ENCODE results near the gene SPATA16.
"Not testable (repeated sequence)": the region's sequence is repeated elsewhere in the genome, so short reads cannot be mapped to it uniquely, and the experiment has no call there.

Gene SPATA16

GRCh38 chr3:173027429-173027828, 113.6 kb downstream of the SPATA16 start:
- H3K27ac ChIP-seq (ENCODE audit: low read depth, low read length): no peak overlapping the region
- no peaks in the 10 kb centered on the region for H3K27me3 ChIP-seq (ENCODE audit: insufficient read depth, low read length)
- H3K36me3 ChIP-seq (ENCODE audit: insufficient read depth, low read length): no peaks in the 10 kb centered on the region
- H3K4me1 ChIP-seq (ENCODE audit: insufficient read depth, low read length): no peaks in the 10 kb centered on the region
- H3K9ac ChIP-seq (ENCODE audit: low read depth, low read length): no peak overlapping the region
- no peak overlapping the region for H3K4me3 ChIP-seq (ENCODE audit: low read length)
- H3K9me3 ChIP-seq (ENCODE audit: insufficient read depth, low read depth, low read length): no peaks in the 10 kb centered on the region
- WGBS: 67% methylated on average over 1 of the region's 1 CpG

DNA sequence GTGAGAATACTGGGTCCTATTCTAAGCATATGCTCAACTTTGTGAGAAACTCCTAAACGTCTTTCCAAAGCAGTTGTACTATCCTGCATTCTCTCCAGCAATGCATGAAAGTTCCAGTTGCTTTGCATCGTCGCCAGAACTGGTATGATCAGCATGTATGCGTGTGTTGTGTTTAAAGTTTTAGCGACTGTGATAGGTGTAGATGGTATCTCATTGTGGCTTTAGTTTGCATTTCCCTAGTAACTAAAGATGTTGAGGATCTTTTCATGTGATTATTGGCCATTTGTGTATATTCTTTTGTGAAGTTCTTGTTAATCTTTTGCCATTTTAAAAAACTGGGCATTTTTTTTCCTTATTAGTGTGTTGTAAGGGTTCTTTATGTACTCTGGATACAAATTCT, 115.1 kb downstream of the SPATA16 start:
- Histone ChIP-seq H3K9ac (ENCODE audit: low read depth, low read length) (no peak overlapping the region), H3K9me3 (ENCODE audit: insufficient read depth, low read depth, low read length) (no peaks in the 10 kb centered on the region), H3K27ac (ENCODE audit: low read depth, low read length) (no peak overlapping the region), H3K36me3 (ENCODE audit: insufficient read depth, low read length) (no peaks in the 10 kb centered on the region), H3K4me3 (ENCODE audit: low read length) (no peak overlapping the region), H3K4me1 (ENCODE audit: insufficient read depth, low read length) (no peaks in the 10 kb centered on the region), H3K27me3 (ENCODE audit: insufficient read depth, low read length) (no peaks in the 10 kb centered on the region)
- 88% methylated on average over 5 of the region's 5 CpGs for WGBS

- no peaks in the 10 kb centered on the region for H3K36me3 ChIP-seq (ENCODE audit: insufficient read depth, low read length)
- no peaks in the 10 kb centered on the region for H3K27me3 ChIP-seq (ENCODE audit: insufficient read depth, low read length)
- no peaks in the 10 kb centered on the region for H3K9me3 ChIP-seq (ENCODE audit: insufficient read depth, low read depth, low read length)
- peaks cover 22% of the 10 kb centered on the region for H3K4me1 ChIP-seq (ENCODE audit: insufficient read depth, low read length)
- H3K9ac ChIP-seq (ENCODE audit: low read depth, low read length): no peak overlapping the region
- 85% methylated on average over 2 of the region's 2 CpGs for WGBS
- no peak overlapping the region for H3K27ac ChIP-seq (ENCODE audit: low read depth, low read length)
- H3K4me3 ChIP-seq (ENCODE audit: low read length): no peak overlapping the region
Measured at GRCh38 chr3:173021547-173022185, 119.4 kb downstream of the SPATA16 start.

- peaks cover 22% of the 10 kb centered on the region for H3K4me1 ChIP-seq (ENCODE audit: insufficient read depth, low read length)
- H3K4me3 ChIP-seq (ENCODE audit: low read length); H3K27me3 ChIP-seq (ENCODE audit: insufficient read depth, low read length); H3K27ac ChIP-seq (ENCODE audit: low read depth, low read length); H3K9me3 ChIP-seq (ENCODE audit: insufficient read depth, low read depth, low read length); H3K36me3 ChIP-seq (ENCODE audit: insufficient read depth, low read length); H3K9ac ChIP-seq (ENCODE audit: low read depth, low read length): not testable (repeated sequence)
- WGBS: 90% methylated on average over 7 of the region's 7 CpGs
Measured at GRCh38 chr3:173020128-173020527, 120.9 kb downstream of the SPATA16 start.

DNA sequence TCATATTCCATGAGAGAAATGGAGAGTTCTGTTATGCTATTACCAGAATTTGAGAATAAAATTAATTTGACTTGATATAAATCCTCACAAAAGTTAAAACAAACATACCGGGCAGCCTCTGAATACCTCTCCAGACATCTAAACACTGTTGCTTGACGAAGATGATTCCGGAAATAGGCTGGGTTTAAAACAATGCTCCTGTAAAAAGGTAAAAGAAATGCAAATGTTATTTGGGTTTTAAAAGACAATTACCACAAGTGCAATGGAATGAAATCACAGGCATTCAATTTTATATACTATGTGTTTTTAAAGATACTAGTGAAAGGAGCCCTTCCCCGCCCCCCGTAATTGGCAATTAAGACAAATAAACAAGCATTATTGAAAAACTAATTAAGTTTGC, 121.7 kb downstream of the SPATA16 start:
- no peaks in the 10 kb centered on the region for H3K36me3 ChIP-seq (ENCODE audit: insufficient read depth, low read length)
- peaks cover 22% of the 10 kb centered on the region for H3K4me1 ChIP-seq (ENCODE audit: insufficient read depth, low read length)
- no peak overlapping the region for H3K4me3 ChIP-seq (ENCODE audit: low read length)
- no peaks in the 10 kb centered on the region for H3K9me3 ChIP-seq (ENCODE audit: insufficient read depth, low read depth, low read length)
- peak overlapping the region; percentile 7; the same call in 1 of the 2 replicates for H3K27ac ChIP-seq (ENCODE audit: low read depth, low read length)
- 72% methylated on average over 2 of the region's 5 CpGs for WGBS
- H3K27me3 ChIP-seq (ENCODE audit: insufficient read depth, low read length): no peaks in the 10 kb centered on the region
- H3K9ac ChIP-seq (ENCODE audit: low read depth, low read length): no peak overlapping the region

DNA sequence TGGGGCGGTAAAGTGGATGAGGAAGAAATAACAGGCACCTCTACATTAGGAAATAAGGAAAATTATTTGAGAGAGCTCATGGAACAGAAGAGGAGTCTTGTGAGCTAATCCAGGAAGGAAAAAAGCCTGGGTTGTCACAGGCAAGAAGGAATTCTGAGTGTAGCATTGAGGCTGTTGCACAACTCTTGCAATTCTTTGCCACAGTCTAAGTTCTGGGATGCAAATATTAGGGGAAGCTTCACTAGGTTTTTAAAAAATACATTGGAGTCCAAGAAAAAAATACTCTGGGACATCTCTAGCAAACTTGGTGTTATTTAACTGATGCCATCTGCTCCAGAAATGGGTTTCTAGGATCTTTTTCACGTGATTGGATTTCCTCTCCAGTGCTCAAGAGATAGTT, 122.3 kb downstream of the SPATA16 start:
- no peaks in the 10 kb centered on the region for H3K9me3 ChIP-seq (ENCODE audit: insufficient read depth, low read depth, low read length)
- no peak overlapping the region for H3K4me3 ChIP-seq (ENCODE audit: low read length)
- peak overlapping the region; percentile 47; the same call in 1 of the 2 replicates for H3K27ac ChIP-seq (ENCODE audit: low read depth, low read length)
- peaks cover 22% of the 10 kb centered on the region for H3K4me1 ChIP-seq (ENCODE audit: insufficient read depth, low read length)
- H3K27me3 ChIP-seq (ENCODE audit: insufficient read depth, low read length): no peaks in the 10 kb centered on the region
- WGBS: 87% methylated on average over 2 of the region's 2 CpGs
- no peaks in the 10 kb centered on the region for H3K36me3 ChIP-seq (ENCODE audit: insufficient read depth, low read length)
- no peak overlapping the region for H3K9ac ChIP-seq (ENCODE audit: low read depth, low read length)

DNA sequence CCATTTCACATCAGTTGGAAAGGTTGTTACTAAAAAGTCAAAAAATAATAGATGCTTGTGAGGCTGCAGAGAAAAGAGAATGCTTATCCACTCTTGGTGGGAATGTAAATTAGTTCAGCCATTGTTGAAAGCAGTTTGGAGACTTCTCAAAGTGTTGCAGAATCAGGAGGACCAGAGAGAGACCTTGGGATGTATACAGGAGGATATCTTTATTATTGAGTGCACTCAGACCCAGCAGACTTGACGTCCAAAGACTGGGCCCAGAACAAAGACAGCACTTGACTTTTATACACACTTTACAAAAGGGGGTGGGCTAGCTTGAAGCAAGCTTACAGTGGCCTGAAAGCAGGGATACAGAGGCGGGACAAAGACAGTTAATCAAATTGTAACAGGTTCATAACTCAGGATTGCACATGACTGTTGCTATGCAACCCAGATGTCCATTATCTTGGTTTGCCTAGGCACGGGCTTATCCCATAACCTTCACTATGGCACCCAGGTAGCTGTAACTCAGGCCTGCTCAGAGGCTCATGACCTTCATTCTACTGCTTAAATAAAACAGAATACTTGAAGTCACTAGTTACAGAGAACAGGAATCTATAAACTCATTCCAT, 127.7 kb downstream of the SPATA16 start:
- H3K36me3 ChIP-seq (ENCODE audit: insufficient read depth, low read length): no peaks in the 10 kb centered on the region
- no peaks in the 10 kb centered on the region for H3K9me3 ChIP-seq (ENCODE audit: insufficient read depth, low read depth, low read length)
- peaks cover 9% of the 10 kb centered on the region for H3K4me1 ChIP-seq (ENCODE audit: insufficient read depth, low read length)
- H3K4me3 ChIP-seq (ENCODE audit: low read length): no peak overlapping the region
- H3K27me3 ChIP-seq (ENCODE audit: insufficient read depth, low read length): no peaks in the 10 kb centered on the region
- no peak overlapping the region for H3K9ac ChIP-seq (ENCODE audit: low read depth, low read length)
- WGBS: 91% methylated on average over 3 of the region's 3 CpGs
- H3K27ac ChIP-seq (ENCODE audit: low read depth, low read length): no peak overlapping the region

GRCh38 chr3:173009410-173009809, 131.6 kb downstream of the SPATA16 start:
- Histone ChIP-seq H3K4me3 (ENCODE audit: low read length) (no peak overlapping the region), H3K36me3 (ENCODE audit: insufficient read depth, low read length) (no peaks in the 10 kb centered on the region), H3K9ac (ENCODE audit: low read depth, low read length) (no peak overlapping the region), H3K27ac (ENCODE audit: low read depth, low read length) (no peak overlapping the region), H3K27me3 (ENCODE audit: insufficient read depth, low read length) (no peaks in the 10 kb centered on the region), H3K4me1 (ENCODE audit: insufficient read depth, low read length) (no peaks in the 10 kb centered on the region), H3K9me3 (ENCODE audit: insufficient read depth, low read depth, low read length) (no peaks in the 10 kb centered on the region)
- 96% methylated on average over 6 of the region's 6 CpGs for WGBS

DNA sequence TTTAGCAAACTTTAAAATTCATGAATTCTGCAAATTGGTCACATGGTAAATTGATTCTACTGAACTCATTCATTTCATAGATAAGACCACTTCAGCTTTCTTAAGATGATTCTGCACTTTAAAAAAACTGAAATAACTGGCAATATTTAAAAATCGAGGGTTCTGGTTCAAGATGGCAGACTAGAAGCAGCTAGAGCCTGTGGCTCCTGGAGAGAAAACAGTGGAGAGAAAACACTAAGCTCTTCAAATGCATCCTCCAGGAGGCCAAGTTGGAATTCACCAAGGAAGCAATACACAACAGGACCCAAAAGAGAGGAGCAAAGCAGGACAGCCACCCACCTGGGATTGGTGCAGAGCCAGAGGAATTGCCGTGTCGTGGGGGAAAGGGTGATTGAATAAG, 132.1 kb downstream of the SPATA16 start:
- WGBS: 96% methylated on average over 3 of the region's 3 CpGs
- H3K4me1 ChIP-seq (ENCODE audit: insufficient read depth, low read length): no peaks in the 10 kb centered on the region
- H3K27me3 ChIP-seq (ENCODE audit: insufficient read depth, low read length): no peaks in the 10 kb centered on the region
- H3K4me3 ChIP-seq (ENCODE audit: low read length): no peak overlapping the region
- H3K9ac ChIP-seq (ENCODE audit: low read depth, low read length): no peak overlapping the region
- H3K9me3 ChIP-seq (ENCODE audit: insufficient read depth, low read depth, low read length): no peaks in the 10 kb centered on the region
- H3K36me3 ChIP-seq (ENCODE audit: insufficient read depth, low read length): no peaks in the 10 kb centered on the region
- H3K27ac ChIP-seq (ENCODE audit: low read depth, low read length): no peak overlapping the region

DNA sequence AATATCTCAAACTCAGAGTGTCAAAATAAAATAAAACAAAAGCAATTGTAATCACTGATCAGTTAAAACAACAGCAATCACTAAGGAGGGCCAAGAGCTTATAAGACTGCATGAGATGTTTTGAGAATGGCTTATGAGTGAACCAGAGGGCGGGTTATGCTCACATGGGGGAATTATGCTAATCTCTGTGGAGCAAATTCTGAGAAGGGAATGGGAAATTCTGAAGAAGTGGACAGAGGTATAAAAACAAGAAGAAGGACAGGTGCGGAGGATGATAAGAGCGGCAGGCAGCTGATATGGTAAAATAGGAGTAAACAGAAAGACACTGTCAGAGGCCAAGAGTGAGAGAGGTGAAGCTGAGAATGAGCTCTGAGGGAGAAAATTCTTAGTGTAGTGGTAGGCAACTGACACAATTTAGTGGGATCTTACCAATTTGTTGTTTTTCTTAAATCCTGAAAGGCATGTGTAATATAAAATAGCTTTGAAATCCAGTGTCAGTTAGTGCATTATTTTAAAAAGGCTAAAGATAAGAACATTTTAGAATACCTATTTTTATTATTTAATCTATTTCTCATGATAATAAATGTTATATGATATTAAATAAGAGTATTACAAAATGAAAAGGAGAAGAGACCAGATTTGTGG, 133.8 kb downstream of the SPATA16 start:
- Histone ChIP-seq H3K36me3 (ENCODE audit: insufficient read depth, low read length) (no peaks in the 10 kb centered on the region), H3K9me3 (ENCODE audit: insufficient read depth, low read depth, low read length) (no peaks in the 10 kb centered on the region), H3K27ac (ENCODE audit: low read depth, low read length) (no peak overlapping the region), H3K4me3 (ENCODE audit: low read length) (no peak overlapping the region), H3K9ac (ENCODE audit: low read depth, low read length) (no peak overlapping the region), H3K27me3 (ENCODE audit: insufficient read depth, low read length) (no peaks in the 10 kb centered on the region), H3K4me1 (ENCODE audit: insufficient read depth, low read length) (peaks cover 5% of the 10 kb centered on the region)
- 85% methylated on average over 3 of the region's 3 CpGs for WGBS

DNA sequence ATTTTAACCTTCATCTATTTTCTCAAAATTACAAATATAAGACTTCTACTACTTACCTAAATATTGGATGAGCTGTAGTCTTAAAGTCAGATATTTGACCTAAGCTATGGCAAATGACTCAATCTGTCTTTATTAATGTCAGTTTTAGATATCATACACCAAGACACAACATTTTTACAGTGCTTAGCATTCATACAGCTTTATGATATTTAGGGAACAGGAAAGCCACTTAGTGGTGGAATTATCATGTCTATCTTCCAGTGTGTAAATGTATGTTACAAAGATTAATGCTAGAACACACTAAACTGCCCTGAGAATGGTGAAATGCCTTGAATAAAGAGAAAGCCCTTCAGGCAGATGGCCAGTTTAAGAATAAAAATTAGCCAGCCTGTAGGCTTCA, 135.0 kb downstream of the SPATA16 start:
- Histone ChIP-seq H3K4me3 (ENCODE audit: low read length) (no peak overlapping the region), H3K27me3 (ENCODE audit: insufficient read depth, low read length) (no peaks in the 10 kb centered on the region)

More for the DNA sequence above, 135.0 kb downstream of the SPATA16 start:
- H3K9me3 ChIP-seq (ENCODE audit: insufficient read depth, low read depth, low read length): no peaks in the 10 kb centered on the region
- H3K4me1 ChIP-seq (ENCODE audit: insufficient read depth, low read length): peaks cover 11% of the 10 kb centered on the region
- H3K27ac ChIP-seq (ENCODE audit: low read depth, low read length): no peak overlapping the region
- no peaks in the 10 kb centered on the region for H3K36me3 ChIP-seq (ENCODE audit: insufficient read depth, low read length)
- H3K9ac ChIP-seq (ENCODE audit: low read depth, low read length): no peak overlapping the region
